T-helper 2 cell treated with Interferon-gamma antibody and Interleukin-4, amounts not matched to agents 100 ng/mL and 5 ng/mL, for 36 hours (primary cell): ENCODE results near the gene AGBL3. TPM values are rescaled to one million over a fixed set of nuclear protein-coding genes. Genes with fewer than 3 reads are reported as not detected.

Experiments used
- intact Hi-C: fragments of 100-400 bp; cut with micrococcal nuclease; formaldehyde crosslinking; loops from one replicate; pipeline ENCODE4 v1.15.1; 2023
- total RNA-seq: library from RNA; stranded (reverse); gene quantifications from 2 replicates; pipeline ENCODE4 v1.2.3, GENCODE V29; 2022

AGBL3 gene
- total RNA-seq, 1 donor from 2014 or later: 2.6 TPM

- intact Hi-C loops: no loop called here
Observed at GRCh38 chr7:135181929-135182678, 195.8 kb downstream of the AGBL3 start.

- intact Hi-C loops: no loop called here
Observed at GRCh38 chr7:135183478-135183877, 197.2 kb downstream of the AGBL3 start.

- intact Hi-C loops: no loop called here
Observed at GRCh38 chr7:135184254-135184841, 198.0 kb downstream of the AGBL3 start.

Other genes with a start within 250 kb of the AGBL3 start
- gene CALD1, start 206.9 kb upstream of the AGBL3 start, total RNA-seq: 0.50 and 0.82 TPM in 2 replicates
- 13.5 and 14.0 TPM in 2 replicates for gene TMEM140, start 161.6 kb downstream of the AGBL3 start, total RNA-seq
- 40.3 and 44.1 TPM in 2 replicates for gene CYREN, start 184.2 kb downstream of the AGBL3 start, total RNA-seq
- gene WDR91, start 225.0 kb downstream of the AGBL3 start, total RNA-seq: 17.1 and 18.2 TPM in 2 replicates
- gene STRA8, start 247.3 kb downstream of the AGBL3 start, total RNA-seq: not detected in 2 replicates